Measurements from ENCODE around the gene IL6R. TPM values are rescaled to one million over a fixed set of nuclear protein-coding genes. Genes with fewer than 3 reads are reported as not detected.
A peak's percentile ranks its signal among the peaks of the same experiment; 100 is the strongest.

IL6R gene
- total RNA-seq, 1 experiment from 2014 or later: 16.1 TPM

GRCh38 chr1:154465621-154466195 lies 60.6 kb downstream of the IL6R start:
- Histone ChIP-seq H3K79me2 (ENCODE audit: low read length) (no peaks in the 10 kb centered on the region), H3K9me2 (replicated peaks; ENCODE audit: low read length) (no peaks in the 10 kb centered on the region), H3K27me3 (ENCODE audit: low read length) (no peaks in the 10 kb centered on the region), H4K20me1 (ENCODE audit: low read length) (no peaks in the 10 kb centered on the region), H3K27ac (ENCODE audit: low read length) (no peak overlapping the region), H3F3A (ENCODE audit: low read length, unreplicated experiment) (no peaks in the 10 kb centered on the region), H3K9ac (ENCODE audit: low read length) (no peak overlapping the region), H3K4me1 (ENCODE audit: insufficient read depth, low read length) (peaks cover 9% of the 10 kb centered on the region), H3K4me3 (ENCODE audit: low read length) (no peak overlapping the region), H3K36me3 (ENCODE audit: low read depth, low read length) (no peaks in the 10 kb centered on the region), H2AFZ (ENCODE audit: low read length) (no peak overlapping the region), H3K4me2 (ENCODE audit: low read length) (no peak overlapping the region), H3K9me3 (ENCODE audit: low read length) (no peaks in the 10 kb centered on the region)
- ChIA-PET CTCF (interaction anchor here (0.6 kb wide), 1 partner anchor 15 kb away, joined by 3 read pairs; no protein-coding TSS in a partner anchor), POLR2A (ENCODE audit: unreplicated experiment) (no interaction called here)
- no peak for ATAC-seq
- no TSS peak for BruUV-seq (replicated peaks)
- TF ChIP-seq EZH2 (IDR thresholded peaks at IDR 0.05; ENCODE audit: low read length, unreplicated experiment): no peak
- TF ChIP-seq CTCF (conservative IDR thresholded peaks at IDR 0.05; ENCODE audit: low read depth, low read length): no peak
- TF ChIP-seq EZH2phosphoT487 (IDR thresholded peaks at IDR 0.05; ENCODE audit: borderline replicate concordance, low read length): no peak
- intact Hi-C loops (cut with micrococcal nuclease): no loop called here
- no peak for DNase-seq

GRCh38 chr1:154466206-154466605 lies 61.1 kb downstream of the IL6R start:
- Histone ChIP-seq H3K27ac (ENCODE audit: low read length) (no peak overlapping the region), H3K4me2 (ENCODE audit: low read length) (no peak overlapping the region), H3K27me3 (ENCODE audit: low read length) (no peaks in the 10 kb centered on the region), H3K79me2 (ENCODE audit: low read length) (no peaks in the 10 kb centered on the region), H3K4me1 (ENCODE audit: insufficient read depth, low read length) (peaks cover 9% of the 10 kb centered on the region), H2AFZ (ENCODE audit: low read length) (no peak overlapping the region), H3K9me3 (ENCODE audit: low read length) (no peaks in the 10 kb centered on the region), H3K36me3 (ENCODE audit: low read depth, low read length) (no peaks in the 10 kb centered on the region), H3K4me3 (ENCODE audit: low read length) (no peak overlapping the region), H3F3A (ENCODE audit: low read length, unreplicated experiment) (no peaks in the 10 kb centered on the region), H3K9me2 (replicated peaks; ENCODE audit: low read length) (no peaks in the 10 kb centered on the region), H4K20me1 (ENCODE audit: low read length) (no peaks in the 10 kb centered on the region), H3K9ac (ENCODE audit: low read length) (no peak overlapping the region)
- ATAC-seq (no peak), DNase-seq (no peak)
- TF ChIP-seq CTCF (conservative IDR thresholded peaks at IDR 0.05; ENCODE audit: low read depth, low read length) (no peak), EZH2 (IDR thresholded peaks at IDR 0.05; ENCODE audit: low read length, unreplicated experiment) (no peak), EZH2phosphoT487 (IDR thresholded peaks at IDR 0.05; ENCODE audit: borderline replicate concordance, low read length) (no peak)
- BruUV-seq (replicated peaks): no TSS peak
- ChIA-PET POLR2A (ENCODE audit: unreplicated experiment) (no interaction called here), CTCF (no interaction called here)
- intact Hi-C loops (cut with micrococcal nuclease): no loop called here

- Histone ChIP-seq H3K9me2 (replicated peaks; ENCODE audit: low read length) (no peaks in the 10 kb centered on the region), H2AFZ (ENCODE audit: low read length) (no peak overlapping the region), H3F3A (ENCODE audit: low read length, unreplicated experiment) (no peaks in the 10 kb centered on the region), H3K9me3 (ENCODE audit: low read length) (no peaks in the 10 kb centered on the region), H3K4me3 (ENCODE audit: low read length) (no peak overlapping the region), H3K27me3 (ENCODE audit: low read length) (no peaks in the 10 kb centered on the region), H3K9ac (ENCODE audit: low read length) (no peak overlapping the region), H3K4me1 (ENCODE audit: insufficient read depth, low read length) (peaks cover 9% of the 10 kb centered on the region), H3K4me2 (ENCODE audit: low read length) (no peak overlapping the region), H3K79me2 (ENCODE audit: low read length) (no peaks in the 10 kb centered on the region), H3K27ac (ENCODE audit: low read length) (no peak overlapping the region), H3K36me3 (ENCODE audit: low read depth, low read length) (no peaks in the 10 kb centered on the region), H4K20me1 (ENCODE audit: low read length) (no peaks in the 10 kb centered on the region)
- intact Hi-C loops (cut with micrococcal nuclease): no loop called here
- POLR2A ChIA-PET (ENCODE audit: unreplicated experiment): no interaction called here
- DNase-seq (no peak), ATAC-seq (no peak)
- BruUV-seq (replicated peaks): TSS peak; percentile 11
- CTCF ChIA-PET: no interaction called here
- peak; percentile 26; the same call in 1 of the 2 replicates for TF ChIP-seq CTCF (conservative IDR thresholded peaks at IDR 0.05; ENCODE audit: low read depth, low read length)
- TF ChIP-seq EZH2 (IDR thresholded peaks at IDR 0.05; ENCODE audit: low read length, unreplicated experiment): no peak
Measured at GRCh38 chr1:154466921-154467417, 61.8 kb downstream of the IL6R start.
